Right lobe of liver (tissue), 4 donors: Measurements from ENCODE around the gene RASL12.

Source experiments
- POLR2A ChIP-seq: fragments of 450-650 bp; IDR thresholded peaks from one replicate; pipeline ENCODE4 v1.6.1; 2017; ENCODE audit warnings: antibody characterized with exemption, mild to moderate bottlenecking
- TF ChIP-seq, protein P1 (sequence below), 4 donors: fragments of 200-600 bp in 3 of 4; fragments of 450-650 bp in 1 of 4; IDR thresholded peaks; one replicate each; pipeline versions ENCODE4 v1.5.1 to v1.8.0; 2016 to 2022; ENCODE audit warnings: antibody characterized with exemption in 4 of 4, mild to moderate bottlenecking in 2 of 4
- donor health status: DM: no; HTN: no; CAD: no.
- donor health status: DM: no; HTN: no; CAD: no.
- donor health status: DM: no; HTN: yes; CAD: no.

DNA sequence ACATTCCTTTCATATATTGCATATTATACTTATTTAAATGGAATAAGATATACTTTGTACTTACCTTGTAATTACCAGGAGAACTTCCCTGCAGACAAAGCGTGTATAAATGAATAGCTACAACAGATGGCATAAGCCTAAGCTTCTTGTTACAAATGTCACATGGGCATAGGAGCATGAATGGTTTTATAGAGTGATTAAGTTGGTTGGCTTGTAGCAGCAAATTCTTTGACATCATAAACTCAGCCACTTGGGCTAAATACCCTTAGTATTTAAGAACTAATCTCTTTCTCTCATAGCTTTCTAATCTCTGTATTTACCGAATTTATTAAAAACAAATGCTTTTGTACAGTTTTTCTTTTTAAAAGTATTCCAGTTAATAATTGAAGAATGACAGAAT is 47.3 kb upstream of the RASL12 start, which contains the start of gene UBAP1L:
- TF ChIP-seq, protein P1, sequence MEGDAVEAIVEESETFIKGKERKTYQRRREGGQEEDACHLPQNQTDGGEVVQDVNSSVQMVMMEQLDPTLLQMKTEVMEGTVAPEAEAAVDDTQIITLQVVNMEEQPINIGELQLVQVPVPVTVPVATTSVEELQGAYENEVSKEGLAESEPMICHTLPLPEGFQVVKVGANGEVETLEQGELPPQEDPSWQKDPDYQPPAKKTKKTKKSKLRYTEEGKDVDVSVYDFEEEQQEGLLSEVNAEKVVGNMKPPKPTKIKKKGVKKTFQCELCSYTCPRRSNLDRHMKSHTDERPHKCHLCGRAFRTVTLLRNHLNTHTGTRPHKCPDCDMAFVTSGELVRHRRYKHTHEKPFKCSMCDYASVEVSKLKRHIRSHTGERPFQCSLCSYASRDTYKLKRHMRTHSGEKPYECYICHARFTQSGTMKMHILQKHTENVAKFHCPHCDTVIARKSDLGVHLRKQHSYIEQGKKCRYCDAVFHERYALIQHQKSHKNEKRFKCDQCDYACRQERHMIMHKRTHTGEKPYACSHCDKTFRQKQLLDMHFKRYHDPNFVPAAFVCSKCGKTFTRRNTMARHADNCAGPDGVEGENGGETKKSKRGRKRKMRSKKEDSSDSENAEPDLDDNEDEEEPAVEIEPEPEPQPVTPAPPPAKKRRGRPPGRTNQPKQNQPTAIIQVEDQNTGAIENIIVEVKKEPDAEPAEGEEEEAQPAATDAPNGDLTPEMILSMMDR (IDR thresholded peaks at IDR 0.05), result no peak
- TF ChIP-seq POLR2A, result no peak
